Measurements from ENCODE around the gene CHCHD1.
"Not testable (repeated sequence)": the region's sequence is repeated elsewhere in the genome, so short reads cannot be mapped to it uniquely, and the experiment has no call there.

Gene CHCHD1

GRCh38 chr10:73768881-73769280 is 13.0 kb upstream of the CHCHD1 start:
- peak; percentile 33 to 58 (median 43) for DNase-seq (ENCODE audit: low read depth in 3 of 3)

GRCh38 chr10:73769396-73769795 is 12.5 kb upstream of the CHCHD1 start:
- DNase-seq (ENCODE audit: low read depth in 3 of 3), result no peak

- peak in 2 of 3 experiments; percentile 56 to 58 for DNase-seq (ENCODE audit: low read depth in 3 of 3)
These were observed 10.0 kb upstream of the CHCHD1 start for GRCh38 chr10:73771722-73772280.

- peak; percentile 61 to 73 (median 69) for DNase-seq (ENCODE audit: low read depth in 3 of 3)
These were observed 9.3 kb upstream of the CHCHD1 start for GRCh38 chr10:73772281-73773151.

GRCh38 chr10:73773152-73773879 is 8.5 kb upstream of the CHCHD1 start:
- no peak for DNase-seq (ENCODE audit: low read depth in 3 of 3)

GRCh38 chr10:73774637-73775036 is 7.2 kb upstream of the CHCHD1 start:
- DNase-seq (ENCODE audit: low read depth in 3 of 3), result no peak

GRCh38 chr10:73779018-73779417 is 2.8 kb upstream of the CHCHD1 start:
- no peak for DNase-seq (ENCODE audit: low read depth in 3 of 3)

- no peak for DNase-seq (ENCODE audit: low read depth in 3 of 3)
These were observed 2.2 kb upstream of the CHCHD1 start for GRCh38 chr10:73779539-73780197.

- no peak for DNase-seq (ENCODE audit: low read depth in 3 of 3)
These were observed 1.5 kb upstream of the CHCHD1 start for GRCh38 chr10:73780301-73780700.

- DNase-seq (ENCODE audit: low read depth in 3 of 3), result no peak
These were observed 882 bp upstream of the CHCHD1 start for GRCh38 chr10:73780966-73781365.

GRCh38 chr10:73781548-73781878 is 335 bp upstream of the CHCHD1 start:
- DNase-seq (ENCODE audit: low read depth in 3 of 3), result no peak

GRCh38 chr10:73782749-73783085 is 869 bp downstream of the CHCHD1 start:
- DNase-seq (ENCODE audit: low read depth in 3 of 3), result no peak

- DNase-seq (ENCODE audit: low read depth in 3 of 3), result peak; percentile 62 to 70 (median 69)
These were observed 3.4 kb downstream of the CHCHD1 start, which contains the start of gene ZSWIM8 for GRCh38 chr10:73785211-73785720. ZSWIM8 (plus strand) TSS chr10:73785606; CDS start chr10:73785879, 273 bp downstream.

- DNase-seq (ENCODE audit: low read depth in 3 of 3), result peak in 1 of 3 experiments; percentile 27
These were observed 4.1 kb downstream of the CHCHD1 start for GRCh38 chr10:73785721-73786511.

- no peak for DNase-seq (ENCODE audit: low read depth in 3 of 3)
These were observed 4.7 kb downstream of the CHCHD1 start for GRCh38 chr10:73786512-73786885.

- not testable (repeated sequence) for DNase-seq (ENCODE audit: low read depth in 3 of 3)
These were observed 5.4 kb downstream of the CHCHD1 start for GRCh38 chr10:73787031-73787800.

- no peak for DNase-seq (ENCODE audit: low read depth in 3 of 3)
These were observed 7.2 kb downstream of the CHCHD1 start for GRCh38 chr10:73788864-73789658.

GRCh38 chr10:73789659-73790055 is 7.8 kb downstream of the CHCHD1 start:
- DNase-seq (ENCODE audit: low read depth in 3 of 3), result no peak

GRCh38 chr10:73790886-73791625 is 9.2 kb downstream of the CHCHD1 start:
- no peak for DNase-seq (ENCODE audit: low read depth in 3 of 3)
